Stimulated activated CD4-positive, alpha-beta T cell treated with anti-CD3 and anti-CD28 coated beads, Interleukin-2, amount 100 ng/mL, for 4 hours (primary cell): ENCODE data around the gene NCL.
A peak's percentile ranks its signal among the peaks of the same experiment; 100 is the strongest.
"Not testable (repeated sequence)": the region's sequence is repeated elsewhere in the genome, so short reads cannot be mapped to it uniquely, and the experiment has no call there.

ENCODE experiments used
- DNase-seq: peaks from one replicate; pipeline ENCODE4 v3.0.0-alpha.2; 2020; ENCODE audit warnings: low read depth

The NCL gene

GRCh38 chr2:231467613-231468530 is 3.6 kb upstream of the NCL start:
- DNase-seq = no peak

- DNase-seq = no peak
Observed at GRCh38 chr2:231467016-231467545, 2.8 kb upstream of the NCL start.

- DNase-seq = peak; percentile 98
Observed at GRCh38 chr2:231464576-231465540, 574 bp upstream of the NCL start.

GRCh38 chr2:231462729-231463465 is 1.4 kb downstream of the NCL start:
- no peak for DNase-seq

GRCh38 chr2:231461516-231461971 is 2.7 kb downstream of the NCL start:
- DNase-seq = no peak

- DNase-seq = not testable (repeated sequence)
Observed at GRCh38 chr2:231460841-231461240, 3.4 kb downstream of the NCL start.

- no peak for DNase-seq
Observed at GRCh38 chr2:231460073-231460835, 4.0 kb downstream of the NCL start.

GRCh38 chr2:231458368-231458767 is 5.9 kb downstream of the NCL start:
- DNase-seq = no peak

GRCh38 chr2:231457101-231457500 is 7.2 kb downstream of the NCL start:
- no peak for DNase-seq

- DNase-seq = no peak
Observed at GRCh38 chr2:231456295-231457004, 7.8 kb downstream of the NCL start.

GRCh38 chr2:231455890-231456289 is 8.4 kb downstream of the NCL start:
- no peak for DNase-seq

- no peak for DNase-seq
Observed at GRCh38 chr2:231455222-231455621, 9.1 kb downstream of the NCL start.

- DNase-seq = no peak
Observed at GRCh38 chr2:231454361-231454791, 9.9 kb downstream of the NCL start.

- DNase-seq = no peak
Observed at GRCh38 chr2:231452799-231453508, 11.3 kb downstream of the NCL start.

- no peak for DNase-seq
Observed at GRCh38 chr2:231450548-231450989, 13.7 kb downstream of the NCL start.

GRCh38 chr2:231449503-231450054 is 14.7 kb downstream of the NCL start:
- no peak for DNase-seq

- DNase-seq = no peak
Observed at GRCh38 chr2:231436957-231437356, 27.3 kb downstream of the NCL start.

GRCh38 chr2:231433990-231434389 is 30.3 kb downstream of the NCL start:
- no peak for DNase-seq

GRCh38 chr2:231431606-231432005 is 32.7 kb downstream of the NCL start:
- no peak for DNase-seq
